Astrocyte of the spinal cord (primary cell): ENCODE data around the gene AP1S3.
A peak's percentile ranks its signal among the peaks of the same experiment; 100 is the strongest.
"Not testable (repeated sequence)": the region's sequence is repeated elsewhere in the genome, so short reads cannot be mapped to it uniquely, and the experiment has no call there.

Experiments
- DNase-seq: peaks from one replicate; pipeline ENCODE4 v3.0.0; 2011; ENCODE audit warnings: low read depth, low spot score
- H3K4me3 ChIP-seq: 2 replicates; pipeline ENCODE4 v1.5.1; 2011; ENCODE audit warnings: low read depth, mild to moderate bottlenecking, low read length, moderate library complexity
- in situ Hi-C: cut with HindIII; loops from 2 replicates; pipeline ENCODE4 v1.10.0; 2017; ENCODE audit warnings: low sequenced_read_pairs
- TF ChIP-seq, protein P1 (sequence below): IDR thresholded peaks from 2 replicates; pipeline ENCODE4 v1.5.1; 2012; ENCODE audit warnings: low read depth, mild to moderate bottlenecking, low read length, inconsistent platforms

AP1S3 gene

DNA sequence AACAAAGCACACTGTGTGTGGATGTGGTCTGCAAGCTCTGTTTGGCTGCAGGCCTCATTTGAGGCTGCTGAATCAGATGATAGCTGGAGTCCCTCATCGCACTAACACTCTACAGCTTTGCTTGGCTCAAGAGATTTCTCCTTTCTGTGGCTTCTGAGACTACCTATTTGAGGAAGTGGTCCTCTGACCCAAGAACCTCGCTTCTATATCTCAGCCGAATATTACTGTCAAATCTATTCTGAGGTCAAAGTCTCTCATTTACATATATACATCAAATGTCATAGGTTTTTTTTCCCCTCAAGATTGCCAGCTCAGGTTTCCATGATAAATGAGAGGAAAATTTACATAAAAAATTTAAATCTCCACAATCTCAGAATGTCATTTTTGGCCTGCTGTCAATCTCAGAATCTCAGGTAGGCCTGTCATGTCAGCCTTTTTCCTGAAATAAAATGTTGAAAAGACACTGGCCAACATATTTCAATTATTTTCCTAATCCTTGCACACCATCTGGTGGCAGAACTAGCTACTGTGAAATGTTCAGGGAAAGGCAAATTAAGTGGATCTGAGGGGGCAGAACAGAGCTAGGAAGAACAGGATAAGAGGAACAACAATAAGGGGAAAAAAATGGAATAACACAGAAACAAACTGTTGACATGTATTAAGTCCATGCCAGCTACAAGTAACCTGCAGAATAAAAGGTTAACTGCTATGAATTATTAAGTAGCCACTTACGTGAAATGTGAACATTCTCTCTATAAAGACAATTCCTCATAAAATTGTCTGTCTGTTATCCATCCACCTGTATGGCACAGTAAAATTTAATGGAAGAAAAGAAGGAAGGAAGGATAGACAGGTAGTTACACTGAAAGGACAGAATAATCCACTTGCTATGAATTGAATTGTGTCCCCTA lies 39.3 kb downstream of the AP1S3 start:
- in situ Hi-C loops = no loop called here
- DNase-seq = peak; percentile 71
- TF ChIP-seq, protein P1, sequence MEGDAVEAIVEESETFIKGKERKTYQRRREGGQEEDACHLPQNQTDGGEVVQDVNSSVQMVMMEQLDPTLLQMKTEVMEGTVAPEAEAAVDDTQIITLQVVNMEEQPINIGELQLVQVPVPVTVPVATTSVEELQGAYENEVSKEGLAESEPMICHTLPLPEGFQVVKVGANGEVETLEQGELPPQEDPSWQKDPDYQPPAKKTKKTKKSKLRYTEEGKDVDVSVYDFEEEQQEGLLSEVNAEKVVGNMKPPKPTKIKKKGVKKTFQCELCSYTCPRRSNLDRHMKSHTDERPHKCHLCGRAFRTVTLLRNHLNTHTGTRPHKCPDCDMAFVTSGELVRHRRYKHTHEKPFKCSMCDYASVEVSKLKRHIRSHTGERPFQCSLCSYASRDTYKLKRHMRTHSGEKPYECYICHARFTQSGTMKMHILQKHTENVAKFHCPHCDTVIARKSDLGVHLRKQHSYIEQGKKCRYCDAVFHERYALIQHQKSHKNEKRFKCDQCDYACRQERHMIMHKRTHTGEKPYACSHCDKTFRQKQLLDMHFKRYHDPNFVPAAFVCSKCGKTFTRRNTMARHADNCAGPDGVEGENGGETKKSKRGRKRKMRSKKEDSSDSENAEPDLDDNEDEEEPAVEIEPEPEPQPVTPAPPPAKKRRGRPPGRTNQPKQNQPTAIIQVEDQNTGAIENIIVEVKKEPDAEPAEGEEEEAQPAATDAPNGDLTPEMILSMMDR = peak; percentile 68
- no peak overlapping the region for H3K4me3 ChIP-seq

DNA sequence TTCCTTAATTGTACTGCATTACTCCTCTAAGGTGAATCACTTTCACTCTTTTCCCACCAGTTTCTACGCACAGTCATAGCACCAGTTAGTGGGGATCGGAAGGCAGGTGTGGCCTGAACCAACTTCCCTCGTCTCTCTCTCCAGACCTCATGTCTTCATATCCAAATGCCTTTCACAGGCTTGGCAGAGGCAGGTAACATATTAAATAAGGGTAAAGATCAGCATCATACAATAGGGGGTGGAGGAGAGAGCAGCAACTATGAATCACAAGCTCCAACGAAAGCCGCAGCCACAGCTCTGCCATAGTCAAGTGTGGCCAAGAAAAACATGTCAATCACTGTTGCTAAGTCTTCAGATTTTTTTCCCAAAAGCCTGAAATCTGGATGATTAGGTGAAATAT lies 40.3 kb downstream of the AP1S3 start:
- no peak overlapping the region for H3K4me3 ChIP-seq
- DNase-seq = peak; percentile 76
- in situ Hi-C loops = no loop called here
- TF ChIP-seq, protein P1 = no peak

DNA sequence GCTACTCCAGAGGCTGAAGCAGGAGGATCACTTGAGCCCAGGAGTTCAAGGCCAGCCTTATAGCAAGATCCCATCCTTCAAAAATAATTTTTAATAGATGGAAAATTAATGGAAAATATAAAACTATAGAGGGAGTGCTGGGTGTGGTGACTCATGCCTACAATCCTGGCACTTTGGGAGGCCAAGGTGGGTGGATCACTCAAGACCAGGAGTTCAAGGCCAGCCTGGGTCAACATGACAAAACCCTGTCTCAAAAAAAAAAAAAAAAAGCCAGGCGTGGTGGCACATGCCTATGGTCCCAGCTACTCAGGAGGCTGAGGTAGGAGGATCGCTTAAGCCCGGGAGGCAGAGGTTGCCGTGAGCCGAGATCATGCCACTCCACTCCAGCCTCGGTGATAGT lies 48.0 kb downstream of the AP1S3 start:
- H3K4me3 ChIP-seq = no peak overlapping the region
- in situ Hi-C loops = no loop called here
- no peak for DNase-seq
- TF ChIP-seq, protein P1 = no peak

DNA sequence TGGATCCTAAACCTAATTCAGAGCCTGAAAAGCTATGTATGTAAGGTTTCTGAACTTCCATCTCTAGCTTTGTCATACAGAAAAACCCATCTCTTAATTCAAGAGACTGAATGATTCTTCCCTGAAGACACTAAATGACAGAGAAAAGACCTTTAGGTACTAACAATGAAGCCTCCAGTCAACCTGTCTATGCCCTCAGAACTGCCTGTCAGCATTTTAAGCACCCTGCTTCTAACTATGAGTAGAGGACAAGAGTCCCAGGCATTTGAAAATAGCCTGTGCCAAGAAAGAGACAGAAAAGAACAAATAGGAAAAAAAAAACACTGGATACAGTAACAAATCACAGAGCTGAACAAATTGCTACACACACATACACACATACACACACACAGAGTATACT lies 48.6 kb downstream of the AP1S3 start:
- H3K4me3 ChIP-seq = no peak overlapping the region
- TF ChIP-seq, protein P1 = no peak
- DNase-seq = no peak
- in situ Hi-C loops = no loop called here

DNA sequence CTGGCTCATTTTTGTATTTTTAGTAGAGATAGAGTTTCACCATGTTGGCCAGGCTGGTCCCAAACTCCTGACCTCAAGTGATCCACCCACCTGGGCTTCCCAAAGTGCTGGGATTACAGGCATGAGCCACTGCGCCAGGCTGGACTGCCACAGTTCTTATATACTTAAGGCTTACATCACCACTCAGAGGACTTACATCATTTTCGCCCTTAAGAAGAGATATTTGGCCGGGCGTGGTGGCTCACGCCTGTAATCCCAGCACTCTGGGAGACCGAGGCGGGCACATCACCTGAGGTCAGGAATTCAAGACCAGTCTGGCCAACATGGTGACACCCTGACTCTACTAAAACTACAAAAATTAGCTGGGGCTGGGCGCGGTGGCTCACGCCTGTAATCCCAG lies 49.3 kb downstream of the AP1S3 start:
- H3K4me3 ChIP-seq, in situ Hi-C loops, DNase-seq: not testable (repeated sequence)

DNA sequence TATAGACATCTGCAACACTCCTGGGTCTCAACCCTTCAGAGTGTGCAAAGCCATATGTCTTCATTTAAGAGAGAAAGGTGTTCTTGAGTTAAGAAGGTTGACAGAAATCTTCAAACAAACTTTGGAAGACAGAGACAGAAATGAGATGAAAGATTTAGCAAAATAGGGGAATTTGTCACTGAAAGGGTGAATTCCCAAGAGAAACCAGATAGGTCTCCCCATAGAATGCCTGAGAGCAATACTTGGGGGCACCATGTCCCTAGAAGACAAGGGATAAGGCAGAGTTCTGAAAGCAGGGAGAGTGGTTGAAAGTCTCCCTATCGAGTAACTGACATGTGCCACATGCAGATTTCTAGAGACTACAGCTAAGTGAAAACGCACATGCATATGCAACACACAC lies 50.0 kb downstream of the AP1S3 start:
- in situ Hi-C loops = no loop called here
- DNase-seq = no peak
- no peak overlapping the region for H3K4me3 ChIP-seq
- TF ChIP-seq, protein P1 = no peak

DNA sequence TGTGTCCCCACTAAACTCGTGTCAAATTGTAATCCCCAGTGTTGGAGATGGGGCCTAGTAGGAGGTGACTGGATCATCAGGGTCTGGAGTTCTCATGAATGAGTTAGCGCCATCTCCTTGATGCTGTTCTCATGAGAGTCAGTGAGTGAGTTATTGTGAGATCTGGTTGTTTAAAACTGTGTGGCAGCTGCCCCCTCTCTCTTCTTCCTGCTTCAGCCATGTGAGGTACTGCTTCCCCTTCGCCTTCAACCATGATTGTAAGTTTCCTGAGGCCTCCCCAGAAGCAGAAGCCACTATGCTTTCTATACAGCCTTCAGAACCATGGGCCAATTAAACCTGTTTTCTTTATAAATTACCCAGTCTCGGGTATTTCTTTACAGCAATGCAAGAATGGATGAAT lies 50.4 kb downstream of the AP1S3 start:
- no peak for DNase-seq
- H3K4me3 ChIP-seq = no peak overlapping the region
- TF ChIP-seq, protein P1 = no peak
- in situ Hi-C loops = no loop called here
